Measurements from ENCODE around the gene CDYL2.

GRCh38 chr16:80816356-80816755, 12.0 kb upstream of the CDYL2 start:
- TF ChIP-seq REST (IDR thresholded peaks at IDR 0.05; ENCODE audit: insufficient read depth in 1 of 2, low read depth in 2 of 2, low read length in 2 of 2) (no peak), SIN3A (IDR thresholded peaks at IDR 0.05; ENCODE audit: borderline replicate concordance, insufficient read depth, low read length) (no peak), FOXP2 (optimal IDR thresholded peaks at IDR 0.05; ENCODE audit: borderline replicate concordance, extremely low read depth, extremely low read length, insufficient read depth) (no peak), POLR2AphosphoS5 (IDR thresholded peaks at IDR 0.05; ENCODE audit: low read depth, low read length) (no peak), TAF1 (IDR thresholded peaks at IDR 0.05; ENCODE audit: borderline replicate concordance, insufficient read depth, low read length) (no peak)
